ENCODE data around the gene SIRT1. TPM values are rescaled to one million over a fixed set of nuclear protein-coding genes. Genes with fewer than 3 reads are reported as not detected.

The SIRT1 gene
- total and polyA plus RNA-seq, 2 of the 8 experiments (the other 6 are each of a cell fraction or from before 2014, with no cell fraction given): 22.6 to 70.9 TPM

DNA sequence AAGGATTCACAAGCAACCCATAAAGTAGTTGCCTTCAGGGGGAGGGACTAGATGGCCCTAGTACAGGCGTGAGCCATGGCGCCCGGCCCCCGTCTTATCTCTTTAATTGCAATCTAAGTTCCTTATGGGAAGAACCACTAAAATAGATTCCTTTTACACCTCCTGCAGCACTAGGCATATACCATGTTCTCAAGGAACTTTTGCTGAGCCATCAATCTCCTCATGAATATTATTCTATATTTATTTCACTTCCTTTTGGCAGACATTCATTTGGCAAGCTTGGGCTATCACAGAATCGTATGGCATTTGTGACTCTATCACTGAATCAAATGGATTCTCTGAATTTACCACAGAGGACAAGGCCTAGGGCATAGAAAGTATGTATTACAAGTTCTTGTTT lies 31.7 kb upstream of the SIRT1 start:
- WGBS, 2 experiments (ENCODE audit: extremely low coverage in 1 of 2, insufficient coverage in 1 of 2, insufficient read length in 1 of 2, insufficient replicate concordance in 2 of 2, low coverage in 1 of 2, low lambda C conversion rate in 2 of 2, missing lambda C conversion rate in 1 of 2): 92% methylated on average over 3 of the region's 5 CpGs; no CpG with 5 or more reads in 1 of the 2 experiments

More for the DNA sequence above, 31.7 kb upstream of the SIRT1 start:
- Histone ChIP-seq H2AFZ (ENCODE audit: low read length) (no peak overlapping the region), H3K27ac (ENCODE audit: low read depth, low read length) (no peak overlapping the region), H4K20me1 (replicated peaks in 1 of 2; ENCODE audit: control insufficient read depth in 1 of 2, insufficient read depth in 2 of 2, low read length in 2 of 2) (no peaks in the 10 kb centered on the region), H3K18ac (ENCODE audit: extremely low read depth, low read length) (no peak overlapping the region), H3K23ac (ENCODE audit: insufficient read length) (no peak overlapping the region), H4K5ac (ENCODE audit: insufficient read length, low read depth, low read length) (no peak overlapping the region), H3K79me2 (ENCODE audit: control insufficient read depth in 1 of 2, insufficient read depth in 2 of 2, low read length in 2 of 2) (no peaks in the 10 kb centered on the region; a peak in 1 of 4 replicates), H2BK12ac (ENCODE audit: low read depth, low read length) (no peak overlapping the region), H2AK5ac (ENCODE audit: low read depth, low read length) (no peak overlapping the region), H3K9me3 (ENCODE audit: insufficient read depth in 2 of 2, low read depth in 1 of 2, low read length in 1 of 2) (no peaks in the 10 kb centered on the region), H3K4me3 (ENCODE audit: extremely low read depth in 1 of 4, insufficient read depth in 2 of 4, low read depth in 3 of 4, low read length in 4 of 4) (no peak overlapping the region), H3K4me1 (replicated peaks in 1 of 4; ENCODE audit: control insufficient read depth in 3 of 4, insufficient read depth in 4 of 4, low read length in 3 of 4) (no peaks in the 10 kb centered on the region), H4K91ac (replicated peaks; ENCODE audit: insufficient read length, low read length) (no peak overlapping the region), H4K8ac (ENCODE audit: extremely low read depth, insufficient read depth, low read length) (no peak overlapping the region), H2BK5ac (ENCODE audit: low read depth, low read length) (no peak overlapping the region), H3K27me3 (replicated peaks in 1 of 4; ENCODE audit: control insufficient read depth in 3 of 4, extremely low read depth in 1 of 4, insufficient read depth in 3 of 4, low read length in 3 of 4) (no peaks in the 10 kb centered on the region), H2BK20ac (ENCODE audit: low read length) (no peak overlapping the region), H3K23me2 (ENCODE audit: low read depth, low read length) (peaks cover 2% of the 10 kb centered on the region; the same call in 1 of the 2 replicates), H3K36me3 (ENCODE audit: control insufficient read depth in 2 of 4, insufficient read depth in 4 of 4, low read length in 3 of 4) (no peaks in the 10 kb centered on the region), H3K4ac (replicated peaks; ENCODE audit: insufficient read length, low read depth, low read length) (no peak overlapping the region), H2BK120ac (replicated peaks; ENCODE audit: low read depth, low read length) (no peak overlapping the region), H3K9ac (replicated peaks in 1 of 4; ENCODE audit: extremely low read depth in 1 of 4, low read depth in 3 of 4, low read length in 3 of 4) (no peak overlapping the region), H3K56ac (replicated peaks; ENCODE audit: insufficient read length, low read depth, low read length) (no peak overlapping the region), H3K4me2 (ENCODE audit: insufficient read depth in 1 of 2, low read depth in 2 of 2, low read length in 2 of 2) (no peak overlapping the region), H2BK15ac (ENCODE audit: low read length) (no peak overlapping the region), H3K14ac (ENCODE audit: insufficient read length) (no peak overlapping the region), H3K79me1 (ENCODE audit: low read depth, low read length) (no peaks in the 10 kb centered on the region)
- ChIA-PET POLR2A (ENCODE audit: partially characterized antibody) (interaction anchor here (1.0 kb wide), 1 partner anchor 9 kb away, joined by 3 read pairs; no protein-coding TSS in a partner anchor), CTCF (ENCODE audit: partially characterized antibody) (interaction anchor here (1.1 to 1.2 kb wide), 3 partner anchors 64 to 154 kb away, joined by 3 to 5 read pairs (median 3); no protein-coding TSS in a partner anchor)
- TF ChIP-seq TCF12 (IDR thresholded peaks at IDR 0.05; ENCODE audit: low read depth, low read length): no peak
- TF ChIP-seq EP300 (IDR thresholded peaks at IDR 0.05; ENCODE audit: borderline replicate concordance in 1 of 2, low read depth in 2 of 2, low read length in 2 of 2): no peak
- no peak for TF ChIP-seq EGR1 (IDR thresholded peaks at IDR 0.05; ENCODE audit: borderline replicate concordance, low read depth, low read length)
- no peak for TF ChIP-seq BACH1 (IDR thresholded peaks at IDR 0.05; ENCODE audit: low read length)
- no peak for DNase-seq (ENCODE audit: low read depth in 1 of 2, low spot score in 2 of 2)
- no peak for FAIRE-seq

Measured in H1 (cell line).